HPDE6-E6E7 (cell line): ENCODE results near the gene ELF1.

ENCODE experiments used
- DNase-seq: peaks from one replicate; pipeline ENCODE4 v3.0.0; 2011; ENCODE audit warnings: missing footprints; ENCODE audit errors: extremely low spot score

ELF1 gene

GRCh38 chr13:41019011-41019487 is at the start of gene ELF1:
ELF1 (minus strand) TSS chr13:41019316; CDS start chr13:40982054, 37,262 bp downstream.
- peak; percentile 37 for DNase-seq

DNA sequence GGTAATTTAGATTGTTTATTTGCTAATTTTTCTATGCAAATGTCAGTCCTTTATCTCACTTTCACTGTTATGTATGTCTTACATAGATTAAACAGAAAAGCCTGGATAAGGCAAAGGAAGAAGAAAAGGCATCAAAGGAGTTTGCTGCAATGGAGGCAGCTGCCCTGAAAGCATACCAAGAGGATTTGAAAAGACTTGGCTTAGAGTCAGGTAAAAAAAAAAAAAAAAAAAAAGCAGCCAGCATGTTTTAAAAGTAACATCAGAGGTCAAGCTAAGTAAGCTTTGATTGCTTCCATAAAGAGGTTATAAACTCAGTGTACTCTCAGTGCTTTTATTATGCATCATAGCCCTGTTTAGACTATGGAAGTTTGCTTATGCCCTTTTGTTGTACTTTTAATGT is 46.0 kb upstream of the ELF1 start:
- DNase-seq = no peak

GRCh38 chr13:41064493-41064892 is 45.4 kb upstream of the ELF1 start:
- DNase-seq = no peak

- DNase-seq = peak; percentile 16
These were observed 43.1 kb upstream of the ELF1 start for GRCh38 chr13:41061914-41062837.

GRCh38 chr13:41061075-41061913 is 42.2 kb upstream of the ELF1 start, which contains the start of gene WBP4:
WBP4 (plus strand) TSS chr13:41061509; CDS start chr13:41061674, 165 bp downstream.
- peak; percentile 47 for DNase-seq

GRCh38 chr13:41060724-41061074 is 41.6 kb upstream of the ELF1 start:
- DNase-seq = no peak

- no peak for DNase-seq
These were observed 41.1 kb upstream of the ELF1 start for GRCh38 chr13:41060082-41060723.

DNA sequence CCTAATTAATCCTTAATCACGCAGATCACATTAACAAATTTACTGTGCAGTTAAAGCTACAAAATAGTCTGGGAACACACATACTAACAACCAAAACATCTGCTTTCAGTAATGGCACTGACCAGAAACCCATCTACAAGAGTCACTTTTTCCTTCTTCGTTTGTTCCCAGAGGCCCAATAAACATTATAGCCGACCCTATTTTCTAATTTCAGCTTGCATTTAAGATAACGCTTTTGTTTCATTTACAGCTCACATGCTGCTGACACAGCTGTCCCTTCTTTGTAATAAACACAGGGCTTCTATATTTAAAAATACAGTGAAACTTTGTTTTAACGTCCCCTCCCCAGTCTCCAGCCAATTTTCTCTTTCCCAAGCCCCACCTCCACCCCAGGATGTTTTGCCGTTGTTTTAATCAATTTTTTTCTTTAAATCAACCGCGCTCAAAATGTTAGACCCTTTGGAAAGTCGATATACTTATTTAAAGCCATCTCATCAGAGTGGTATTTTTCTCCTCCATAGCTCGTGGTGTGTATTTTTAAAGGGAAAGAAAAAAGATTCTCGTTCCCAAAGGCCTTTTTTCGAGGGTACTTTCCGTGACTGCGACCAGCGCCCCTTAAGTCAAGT is 40.5 kb upstream of the ELF1 start:
- no peak for DNase-seq

- DNase-seq = no peak
These were observed 39.4 kb upstream of the ELF1 start for GRCh38 chr13:41058295-41059070.

GRCh38 chr13:41056826-41057711 is 38.0 kb upstream of the ELF1 start:
- DNase-seq = no peak

- DNase-seq = no peak
These were observed 37.1 kb upstream of the ELF1 start for GRCh38 chr13:41056194-41056593.

- DNase-seq = no peak
These were observed 36.0 kb upstream of the ELF1 start for GRCh38 chr13:41054919-41055619.

DNA sequence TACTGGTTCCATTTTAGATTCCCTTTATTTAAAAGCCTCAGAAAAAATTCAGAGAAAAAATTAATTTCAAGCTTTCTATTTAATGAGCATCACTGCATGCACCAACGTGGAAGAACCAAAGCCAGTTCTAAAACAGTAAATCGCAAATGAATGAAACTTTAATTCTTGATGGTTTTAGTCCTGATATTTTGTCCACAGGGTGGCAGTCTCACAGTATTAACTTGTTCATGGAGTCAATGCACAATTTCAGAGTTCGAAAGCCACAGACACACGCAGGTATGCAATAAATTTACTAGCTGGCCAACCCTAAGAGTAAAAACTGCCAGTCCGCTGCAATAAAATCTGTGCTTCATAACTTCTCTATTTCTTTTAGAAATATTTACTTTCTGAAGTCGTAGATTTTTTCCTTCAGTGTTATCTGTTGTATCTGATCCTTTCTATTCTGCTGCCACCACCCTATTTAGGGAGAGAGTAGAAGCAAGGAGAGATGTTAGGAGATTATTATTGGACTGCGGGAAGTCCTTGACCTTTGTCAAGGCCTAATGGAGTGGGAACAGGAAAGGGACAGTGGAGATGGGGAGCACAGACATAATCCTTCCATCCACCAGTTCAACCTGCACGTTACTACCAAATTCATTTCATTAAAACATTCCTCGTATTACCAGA is 35.2 kb upstream of the ELF1 start:
- DNase-seq = no peak

DNA sequence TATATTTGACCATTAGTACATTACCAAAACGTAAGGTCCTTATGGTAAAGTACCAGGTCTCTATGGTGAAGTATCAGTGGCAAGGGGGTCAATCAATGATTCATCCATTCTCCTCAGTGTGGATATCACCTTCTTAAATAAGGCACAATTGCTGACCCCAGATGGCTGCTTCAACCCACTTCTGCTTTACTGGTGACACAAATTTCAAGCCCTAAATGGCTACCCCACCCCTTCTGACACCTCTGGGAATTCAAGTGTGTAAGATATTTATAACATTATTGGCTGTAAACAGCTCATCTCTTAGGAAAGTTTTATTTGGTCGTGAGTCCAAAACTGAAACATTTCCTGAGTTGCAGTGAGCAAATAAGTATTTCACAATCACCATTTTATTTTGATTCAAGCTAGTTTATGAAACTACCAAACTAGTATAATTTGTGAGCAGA is 34.3 kb upstream of the ELF1 start:
- no peak for DNase-seq

GRCh38 chr13:41052441-41052840 is 33.3 kb upstream of the ELF1 start:
- DNase-seq = no peak

DNA sequence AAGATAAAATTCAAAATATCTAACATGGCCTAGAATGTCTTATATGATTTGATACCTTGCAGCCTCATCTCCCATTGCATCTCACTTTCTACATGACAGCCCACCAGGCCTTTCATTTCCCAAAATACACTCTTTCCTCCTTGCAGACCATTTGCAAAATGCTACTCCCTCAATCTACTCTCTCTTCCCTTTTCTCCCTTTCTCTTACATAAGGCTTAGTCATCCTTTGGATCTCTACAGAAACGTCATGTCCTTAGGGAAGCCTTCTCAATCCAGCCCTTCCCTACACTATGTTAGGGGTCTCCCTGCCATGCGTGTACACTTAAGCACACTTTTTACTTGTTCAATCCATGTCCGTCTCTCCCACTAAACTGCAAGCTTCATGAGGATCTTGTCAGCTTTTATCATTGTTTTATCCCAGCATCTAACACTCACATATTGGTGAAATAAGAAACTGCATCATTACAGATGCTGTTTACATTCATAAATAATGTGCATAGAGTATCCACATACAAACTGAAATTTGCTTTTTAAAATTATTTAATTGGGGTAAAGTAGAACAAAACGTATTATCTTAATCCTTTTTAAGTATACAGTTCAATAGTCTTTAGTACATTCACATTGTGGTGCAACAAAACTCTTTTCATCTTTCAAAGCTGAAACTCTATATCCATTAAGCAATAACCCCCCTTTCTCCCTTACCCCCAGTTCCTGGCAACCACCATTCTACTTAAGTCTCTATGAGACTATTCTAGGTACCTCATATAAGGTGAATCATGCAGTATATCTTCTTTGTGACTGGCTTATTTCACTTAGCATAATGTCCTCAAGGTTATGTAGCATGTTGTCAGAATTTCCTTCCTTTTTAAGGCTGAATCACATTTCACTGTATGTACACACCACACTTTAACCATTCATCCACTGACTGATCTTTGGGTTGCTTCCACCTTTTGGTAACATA is 30.6 kb upstream of the ELF1 start:
- no peak for DNase-seq

DNA sequence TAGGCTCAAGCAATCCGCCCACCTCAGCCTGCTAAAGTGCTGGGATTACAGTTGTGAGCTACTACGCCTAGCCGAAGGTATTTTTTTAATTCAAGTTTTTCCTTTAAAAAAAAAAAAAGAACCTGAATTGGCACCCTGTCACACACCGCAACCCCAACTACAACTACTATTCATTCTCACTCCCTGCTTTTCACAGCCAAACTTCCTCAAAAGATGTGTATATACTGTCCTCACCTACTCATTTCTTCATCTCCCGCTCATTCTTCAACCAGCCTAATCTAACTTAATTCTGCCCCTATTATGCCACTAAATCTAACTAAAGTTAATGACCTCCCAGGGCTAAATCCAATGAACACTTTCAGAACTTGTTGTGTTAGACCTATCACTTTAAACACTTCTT is 29.5 kb upstream of the ELF1 start:
- DNase-seq = no peak
